Mucosa of descending colon (tissue), 3 donors: ENCODE data around the gene FAM193A. TPM values are rescaled to one million over a fixed set of nuclear protein-coding genes. Genes with fewer than 3 reads are reported as not detected.
A peak's percentile ranks its signal among the peaks of the same experiment; 100 is the strongest.

Source experiments
- ATAC-seq: fragments of 200-7000 bp; cut with Tn5 transposase; one replicate; pipeline ENCODE4 v1.9.1; 2020; ENCODE audit warnings: mild to moderate bottlenecking, moderate library complexity
- DNase-seq, 3 donors: peaks; one replicate each; pipeline ENCODE4 v3.0.0-alpha.2; 2020
- H3K36me3 ChIP-seq: fragments of 200-600 bp; one replicate; pipeline ENCODE4 v1.8.0; 2021; ENCODE audit warnings: low read depth, mild to moderate bottlenecking
- H3K4me1 ChIP-seq: fragments of 200-600 bp; one replicate; pipeline ENCODE4 v1.8.0; 2021; ENCODE audit warnings: low read depth, mild to moderate bottlenecking
- H3K4me3 ChIP-seq: fragments of 200-600 bp; one replicate; pipeline ENCODE4 v1.8.0; 2021; ENCODE audit warnings: mild to moderate bottlenecking
- H3K9me3 ChIP-seq: fragments of 200-600 bp; one replicate; pipeline ENCODE4 v1.8.0; 2021; ENCODE audit warnings: mild to moderate bottlenecking
- CTCF ChIP-seq: fragments of 200-600 bp; IDR thresholded peaks from one replicate; pipeline ENCODE4 v1.8.0; 2022; ENCODE audit warnings: antibody characterized with exemption, mild to moderate bottlenecking
- intact Hi-C, 2 donors: fragments of 100-400 bp; cut with DNase I in 1 of 2; cut with micrococcal nuclease in 1 of 2; formaldehyde crosslinking; loops; one replicate each; pipeline versions ENCODE4 v1.11.0 to v1.11.1; 2022; cut with DNase I, micrococcal nuclease
- total RNA-seq, 3 donors: library from RNA; stranded (reverse); fragmentation: NEBNext Ultra II Directional in 2 of 3; extraction: Animal tissue kit (Norgen Biotek cat#: 25700) in 2 of 3; gene quantifications; one replicate each; pipeline versions ENCODE4 v1.2.1 to v1.2.4, GENCODE V29; 2021 to 2023
- donor health status: DM: no; HTN: no; CAD: no; lungs with moderate emphysema.
- donor health status: DM: no; HTN: no; CAD: no.
- donor health status: DM: no; HTN: yes; CAD: no.

The FAM193A gene
- total RNA-seq, 3 donors from 2014 or later: 26.7 to 35.2 (median 28.6) TPM

- no peak for ATAC-seq
- no peaks in the 10 kb centered on the region for H3K4me1 ChIP-seq
Measured at GRCh38 chr4:2662598-2662997, 126.2 kb downstream of the FAM193A start.

GRCh38 chr4:2663275-2663674 is 126.8 kb downstream of the FAM193A start:
- intact Hi-C loops: no loop called here
- DNase-seq: no peak

More at GRCh38 chr4:2662598-2662997, 126.2 kb downstream of the FAM193A start:
- Histone ChIP-seq H3K9me3 (no peaks in the 10 kb centered on the region), H3K4me3 (no peak overlapping the region), H3K36me3 (peaks cover 4% of the 10 kb centered on the region)
- intact Hi-C loops: no loop called here
- TF ChIP-seq CTCF: no peak
- DNase-seq: no peak

GRCh38 chr4:2666722-2667247 is 130.3 kb downstream of the FAM193A start:
- H3K36me3 ChIP-seq: no peaks in the 10 kb centered on the region
- no peaks in the 10 kb centered on the region for H3K4me1 ChIP-seq
- intact Hi-C loops: no loop called here
- DNase-seq (no peak), ATAC-seq (no peak)
- no peaks in the 10 kb centered on the region for H3K9me3 ChIP-seq
- H3K4me3 ChIP-seq: no peak overlapping the region
- TF ChIP-seq CTCF: no peak

More at GRCh38 chr4:2663275-2663674, 126.8 kb downstream of the FAM193A start:
- H3K4me1 ChIP-seq: no peaks in the 10 kb centered on the region
- no peaks in the 10 kb centered on the region for H3K9me3 ChIP-seq
- no peak for ATAC-seq
- no peak overlapping the region for H3K4me3 ChIP-seq
- H3K36me3 ChIP-seq: peaks cover 4% of the 10 kb centered on the region
- TF ChIP-seq CTCF: no peak

GRCh38 chr4:2667428-2667827 is 131.0 kb downstream of the FAM193A start:
- ATAC-seq (peak; percentile 51), DNase-seq (no peak)
- Histone ChIP-seq H3K9me3 (no peaks in the 10 kb centered on the region), H3K4me1 (no peaks in the 10 kb centered on the region), H3K36me3 (peaks cover 4% of the 10 kb centered on the region), H3K4me3 (no peak overlapping the region)
- no peak for TF ChIP-seq CTCF
- intact Hi-C loops: no loop called here

GRCh38 chr4:2671267-2671895 is 134.9 kb downstream of the FAM193A start:
- Histone ChIP-seq H3K9me3 (no peaks in the 10 kb centered on the region), H3K4me1 (no peaks in the 10 kb centered on the region), H3K36me3 (peaks cover 7% of the 10 kb centered on the region), H3K4me3 (no peak overlapping the region)
- no peak for DNase-seq
- TF ChIP-seq CTCF: no peak
- intact Hi-C loops: no loop called here
- no peak for ATAC-seq
